Common myeloid progenitor, CD34-positive (primary cell): ENCODE results near the gene AHCYL2.
"Not testable (repeated sequence)": the region's sequence is repeated elsewhere in the genome, so short reads cannot be mapped to it uniquely, and the experiment has no call there.

Experiments used
- CTCF ChIA-PET: fragments of 350-600 bp; sonication (Branson Sonifier 250); formaldehyde crosslinking; loops from one replicate; lab custom pipeline; 2021; ENCODE audit warnings: antibody characterized with exemption; lab: Charles Lee
- POLR2A ChIA-PET: fragments of 350-600 bp; sonication (Branson Sonifier 250); formaldehyde crosslinking; loops from one replicate; lab custom pipeline; 2021; ENCODE audit warnings: antibody characterized with exemption; lab: Charles Lee
- DNase-seq, 3 donors: peaks; one replicate each; pipeline versions ENCODE4 v3.0.0 to v3.0.0-alpha.2; 2013
- H3K27ac ChIP-seq, 2 experiments: 1 replicate in 1 of 2; 2 replicates in 1 of 2; pipeline ENCODE4 v1.7.0; 2013; ENCODE audit warnings: inconsistent platforms in 2 of 2, low read length in 2 of 2, mild to moderate bottlenecking in 2 of 2, low read depth in 1 of 2, moderate library complexity in 1 of 2; ENCODE audit not compliant: severe bottlenecking in 2 of 2, insufficient read depth in 1 of 2, poor library complexity in 1 of 2
- H3K27me3 ChIP-seq, 5 experiments: replicated peaks in 2 of 5; 1 replicate in 3 of 5; 2 replicates in 2 of 5; pipeline versions ENCODE4 v1.6.1 to v1.7.0; 2013; ENCODE audit warnings: low read length in 4 of 5, mild to moderate bottlenecking in 2 of 5, moderate library complexity in 2 of 5, inconsistent platforms in 1 of 5; ENCODE audit not compliant: insufficient read depth in 5 of 5, control insufficient read depth in 4 of 5
- H3K36me3 ChIP-seq, 4 experiments: 1 replicate in 2 of 4; 2 replicates in 2 of 4; pipeline versions ENCODE4 v1.6.1 to v1.7.0; 2013; ENCODE audit warnings: low read length in 3 of 4, control low read depth in 1 of 4, mild to moderate bottlenecking in 1 of 4; ENCODE audit not compliant: control insufficient read depth in 4 of 4, insufficient read depth in 4 of 4
- H3K4me1 ChIP-seq, 4 experiments: 1 replicate in 3 of 4; 2 replicates in 1 of 4; pipeline versions ENCODE4 v1.6.1 to v1.7.1; 2013; ENCODE audit warnings: low read length in 3 of 4, mild to moderate bottlenecking in 3 of 4, control low read depth in 1 of 4, inconsistent platforms in 1 of 4, moderate library complexity in 1 of 4; ENCODE audit not compliant: control insufficient read depth in 4 of 4, insufficient read depth in 4 of 4; ENCODE audit errors: control extremely low read depth in 1 of 4
- H3K4me3 ChIP-seq, 7 experiments: 1 replicate in 4 of 7; 2 replicates in 3 of 7; pipeline versions ENCODE4 v1.5.1 to v1.7.0; 2013; ENCODE audit warnings: mild to moderate bottlenecking in 7 of 7, low read length in 6 of 7, moderate library complexity in 6 of 7, inconsistent platforms in 2 of 7, low read depth in 2 of 7, control low read depth in 1 of 7; ENCODE audit not compliant: insufficient read depth in 4 of 7, control insufficient read depth in 1 of 7; ENCODE audit errors: extremely low read depth in 1 of 7
- H3K9me3 ChIP-seq, 5 experiments: 1 replicate in 4 of 5; 2 replicates in 1 of 5; pipeline versions ENCODE4 v1.6.1 to v1.7.1; 2013; ENCODE audit warnings: low read length in 4 of 5, mild to moderate bottlenecking in 2 of 5, inconsistent platforms in 1 of 5, low read depth in 1 of 5, moderate library complexity in 1 of 5; ENCODE audit not compliant: control insufficient read depth in 4 of 5, insufficient read depth in 2 of 5; ENCODE audit errors: control extremely low read depth in 1 of 5
- WGBS: methylation state at CpG from one replicate; pipeline ENCODE4 v1.1.5; 2013; ENCODE audit not compliant: insufficient coverage; 5-methylcytosine and 5-hydroxymethylcytosine counted together

The AHCYL2 gene

GRCh38 chr7:129367700-129368388 is 143.0 kb downstream of the AHCYL2 start:
- CTCF ChIA-PET, result interaction anchor here (0.8 to 17.4 kb wide), 43 partner anchors 9 to 281 kb away, joined by 3 to 225 read pairs (median 4); partner anchors contain the start of gene STRIP2
- H3K4me3 ChIP-seq, result peak overlapping the region in 4 of 7 experiments; percentile 8 to 67 (median 50)
- POLR2A ChIA-PET, result interaction anchor here (1.2 kb wide), 1 partner anchor 66 kb away, joined by 4 read pairs; the partner anchor contains the start of gene STRIP2

GRCh38 chr7:129368389-129368986 is 143.7 kb downstream of the AHCYL2 start:
- H3K9me3 ChIP-seq, result no peaks in the 10 kb centered on the region
- H3K36me3 ChIP-seq, result no peaks in the 10 kb centered on the region
- CTCF ChIA-PET, result interaction anchor here (0.8 to 17.4 kb wide), 32 partner anchors 9 to 280 kb away, joined by 3 to 225 read pairs (median 5); partner anchors contain the start of gene STRIP2
- DNase-seq, result peak in 2 of 3 donors; percentile 62 to 65
- peak overlapping the region in 4 of 7 experiments; percentile 8 to 67 (median 50) for H3K4me3 ChIP-seq
- WGBS, result 14% methylated on average over 6 of the region's 7 CpGs
- no peaks in the 10 kb centered on the region for H3K27me3 ChIP-seq
- POLR2A ChIA-PET, result interaction anchor here (1.2 kb wide), 1 partner anchor 66 kb away, joined by 4 read pairs; the partner anchor contains the start of gene STRIP2
- peaks cover 5 to 23% (median 14%) of the 10 kb centered on the region in 4 experiments for H3K4me1 ChIP-seq
- H3K27ac ChIP-seq, result no peak overlapping the region

More at GRCh38 chr7:129367700-129368388, 143.0 kb downstream of the AHCYL2 start:
- H3K9me3 ChIP-seq, result no peaks in the 10 kb centered on the region
- H3K27ac ChIP-seq, result no peak overlapping the region
- no peaks in the 10 kb centered on the region for H3K27me3 ChIP-seq
- no peaks in the 10 kb centered on the region for H3K36me3 ChIP-seq
- H3K4me1 ChIP-seq, result peaks cover 5 to 23% (median 14%) of the 10 kb centered on the region in 4 experiments
- WGBS, result 9% methylated on average over 10 of the region's 11 CpGs
- DNase-seq, result peak; percentile 70 to 86 (median 80)

- H3K27me3 ChIP-seq, POLR2A ChIA-PET, H3K9me3 ChIP-seq, H3K36me3 ChIP-seq, DNase-seq, H3K27ac ChIP-seq, H3K4me3 ChIP-seq: not testable (repeated sequence)
- H3K4me1 ChIP-seq, result peaks cover 5 to 23% (median 14%) of the 10 kb centered on the region in 4 experiments
- WGBS, result 100% methylated on average over 5 of the region's 7 CpGs
- CTCF ChIA-PET, result interaction anchor here (1.0 to 17.4 kb wide), 12 partner anchors 9 to 277 kb away, joined by 3 to 225 read pairs (median 12); partner anchors contain the start of gene STRIP2
Measured at GRCh38 chr7:129369447-129369846, 144.6 kb downstream of the AHCYL2 start.

DNA sequence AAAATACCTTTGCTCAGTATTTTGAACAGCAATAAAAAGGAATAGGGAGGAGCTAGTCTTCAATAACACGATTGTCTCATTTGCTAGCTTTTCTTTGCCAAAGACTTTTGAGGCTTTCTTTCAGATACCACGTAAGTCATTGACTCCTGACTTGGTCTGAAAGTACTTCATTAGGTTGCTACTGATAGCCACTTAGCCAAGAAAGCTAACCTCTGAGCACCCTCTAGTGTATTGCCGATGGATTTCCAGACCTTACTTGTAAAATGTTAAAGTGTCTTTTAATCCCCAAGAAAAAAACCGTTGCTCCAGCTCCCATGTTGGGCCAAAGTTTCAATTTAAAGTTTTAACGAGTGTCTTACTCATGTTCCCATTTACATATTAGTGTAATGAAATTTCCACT is 146.0 kb downstream of the AHCYL2 start:
- POLR2A ChIA-PET, result no interaction called here
- DNase-seq, result no peak
- no peaks in the 10 kb centered on the region for H3K36me3 ChIP-seq
- CTCF ChIA-PET, result interaction anchor here (0.8 to 17.4 kb wide), 10 partner anchors 10 to 272 kb away, joined by 3 to 225 read pairs (median 3); partner anchors contain the start of gene STRIP2
- H3K4me3 ChIP-seq, result no peak overlapping the region
- H3K27ac ChIP-seq, result no peak overlapping the region
- 95% methylated on average over 2 of the region's 5 CpGs for WGBS
- H3K9me3 ChIP-seq, result no peaks in the 10 kb centered on the region
- H3K27me3 ChIP-seq, result no peaks in the 10 kb centered on the region
- H3K4me1 ChIP-seq, result peaks cover 5 to 23% (median 14%) of the 10 kb centered on the region in 4 experiments

GRCh38 chr7:129371487-129371886 is 146.7 kb downstream of the AHCYL2 start:
- 67% methylated on average over 2 of the region's 3 CpGs for WGBS
- Histone ChIP-seq H3K9me3 (no peaks in the 10 kb centered on the region), H3K4me3 (no peak overlapping the region), H3K4me1 (peaks cover 5 to 23% (median 14%) of the 10 kb centered on the region in 4 experiments), H3K27me3 (no peaks in the 10 kb centered on the region), H3K36me3 (no peaks in the 10 kb centered on the region), H3K27ac (no peak overlapping the region)
- POLR2A ChIA-PET, result no interaction called here
- CTCF ChIA-PET, result interaction anchor here (0.8 to 17.4 kb wide), 9 partner anchors 8 to 272 kb away, joined by 3 to 225 read pairs (median 3); partner anchors contain the start of gene STRIP2
- DNase-seq, result no peak

DNA sequence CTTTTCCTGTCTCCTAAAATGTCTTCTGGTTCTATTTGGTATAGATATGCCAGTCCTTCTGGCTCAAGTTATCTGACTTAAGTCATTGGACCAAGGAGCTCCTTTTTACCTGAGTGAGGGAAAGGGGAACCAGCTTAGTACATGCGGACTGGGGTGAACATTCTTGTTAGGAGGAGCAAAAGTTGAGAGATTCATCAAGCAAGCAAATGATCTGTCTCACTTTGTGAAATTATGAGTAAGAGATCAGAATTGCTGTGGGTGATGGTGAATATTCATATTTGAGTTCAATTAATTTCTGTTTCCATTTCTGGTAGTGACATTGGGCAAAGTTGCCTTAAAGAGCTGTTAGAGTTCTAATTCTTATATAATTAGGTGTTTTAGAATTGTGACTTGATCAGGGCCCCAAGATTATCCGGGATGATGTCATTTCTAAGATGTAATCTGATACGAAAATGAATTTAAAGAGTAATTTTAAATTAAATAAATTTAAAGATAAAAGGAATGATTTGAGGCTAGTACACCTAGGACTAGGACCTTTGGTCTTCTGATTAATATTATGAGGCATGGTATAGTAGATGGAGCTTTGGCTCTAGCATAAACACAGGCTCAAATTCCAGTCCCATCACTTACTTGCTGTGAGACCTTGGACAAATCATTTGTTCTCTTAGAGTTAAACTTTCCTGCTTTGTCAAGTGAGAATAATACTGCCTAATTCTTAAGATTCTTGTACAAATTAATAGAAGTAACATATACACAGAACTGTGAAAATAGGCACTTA is 149.0 kb downstream of the AHCYL2 start:
- POLR2A ChIA-PET, result no interaction called here
- no peak overlapping the region for H3K4me3 ChIP-seq
- WGBS, result 80% methylated on average over 1 of the region's 3 CpGs
- H3K36me3 ChIP-seq, result no peaks in the 10 kb centered on the region
- H3K9me3 ChIP-seq, result no peaks in the 10 kb centered on the region
- no peak for DNase-seq
- no peak overlapping the region for H3K27ac ChIP-seq
- no peaks in the 10 kb centered on the region for H3K27me3 ChIP-seq
- peaks cover 1 to 19% (median 7%) of the 10 kb centered on the region in 4 experiments for H3K4me1 ChIP-seq
- CTCF ChIA-PET, result interaction anchor here (1.2 to 17.4 kb wide), 4 partner anchors 14 to 270 kb away, joined by 3 to 225 read pairs (median 20); no protein-coding TSS in a partner anchor
